GM21528 (cell line): ENCODE data around the gene BRINP2.

Experiments used
- ATAC-seq: cut with Tn5 transposase; IDR thresholded peaks from one replicate; pipeline ENCODE4 v1.9.1; 2021; ENCODE audit warnings: mild to moderate bottlenecking, moderate library complexity; ENCODE audit not compliant: unreplicated experiment, low FRiP score

BRINP2 gene

GRCh38 chr1:177170756-177171535, at the start of gene BRINP2:
Gene BRINP2, plus strand, starts transcription at chr1:177170958. Its CDS starts 58,919 bp downstream, at chr1:177229877.
- ATAC-seq: no peak

- ATAC-seq: no peak
Observed at GRCh38 chr1:177122461-177123251, 48.1 kb upstream of the BRINP2 start.

- no peak for ATAC-seq
Observed at GRCh38 chr1:177124577-177125278, 46.0 kb upstream of the BRINP2 start.

- ATAC-seq: no peak
Observed at GRCh38 chr1:177126267-177126666, 44.5 kb upstream of the BRINP2 start.

GRCh38 chr1:177128665-177129281, 42.0 kb upstream of the BRINP2 start:
- no peak for ATAC-seq

- no peak for ATAC-seq
Observed at GRCh38 chr1:177130451-177130945, 40.3 kb upstream of the BRINP2 start.

GRCh38 chr1:177131723-177132122, 39.0 kb upstream of the BRINP2 start:
- no peak for ATAC-seq

GRCh38 chr1:177132141-177132540, 38.6 kb upstream of the BRINP2 start:
- no peak for ATAC-seq

GRCh38 chr1:177133977-177134538, 36.7 kb upstream of the BRINP2 start:
- no peak for ATAC-seq

GRCh38 chr1:177135250-177135649, 35.5 kb upstream of the BRINP2 start:
- no peak for ATAC-seq

- no peak for ATAC-seq
Observed at GRCh38 chr1:177137814-177138213, 32.9 kb upstream of the BRINP2 start.

GRCh38 chr1:177138347-177138746, 32.4 kb upstream of the BRINP2 start:
- no peak for ATAC-seq

GRCh38 chr1:177142010-177142409, 28.7 kb upstream of the BRINP2 start:
- ATAC-seq: no peak

- ATAC-seq: no peak
Observed at GRCh38 chr1:177142791-177143271, 27.9 kb upstream of the BRINP2 start.

- no peak for ATAC-seq
Observed at GRCh38 chr1:177145106-177146070, 25.4 kb upstream of the BRINP2 start.

GRCh38 chr1:177146499-177146898, 24.3 kb upstream of the BRINP2 start:
- no peak for ATAC-seq

- ATAC-seq: no peak
Observed at GRCh38 chr1:177162243-177162642, 8.5 kb upstream of the BRINP2 start.

GRCh38 chr1:177163844-177164379, 6.8 kb upstream of the BRINP2 start:
- no peak for ATAC-seq
